Ovary (tissue), 3 donors: ENCODE measurements around the gene JHY.

ENCODE experiments used
- POLR2A ChIP-seq: fragments of 450-650 bp; IDR thresholded peaks from one replicate; pipeline ENCODE4 v1.6.1; 2017; ENCODE audit warnings: antibody characterized with exemption, mild to moderate bottlenecking, moderate library complexity
- TF ChIP-seq, protein P1 (sequence below), 3 donors: fragments of 450-650 bp in 2 of 3; fragments of 200-600 bp in 1 of 3; IDR thresholded peaks; one replicate each; pipeline versions ENCODE4 v1.5.1 to v1.8.0; 2016 to 2022; ENCODE audit warnings: antibody characterized with exemption in 3 of 3, mild to moderate bottlenecking in 1 of 3
- donor health status: DM: no; HTN: no; CAD: no.

DNA sequence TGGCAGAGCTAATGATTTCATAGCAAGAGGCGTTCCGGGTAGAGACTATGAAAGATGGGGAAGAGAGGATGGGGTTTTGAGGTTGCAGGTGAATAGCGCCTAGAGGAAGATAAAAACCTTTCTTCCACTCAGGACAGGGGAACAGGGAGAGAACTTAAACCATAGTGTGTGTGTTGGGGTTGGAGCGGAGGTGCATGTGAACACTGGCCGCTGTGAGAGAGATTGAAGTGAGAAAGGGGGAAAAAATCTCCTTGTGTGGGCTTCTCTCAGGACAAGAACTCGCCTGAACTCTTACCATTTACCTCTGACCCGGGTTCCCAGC is 95.7 kb downstream of the JHY start:
- TF ChIP-seq, protein P1, sequence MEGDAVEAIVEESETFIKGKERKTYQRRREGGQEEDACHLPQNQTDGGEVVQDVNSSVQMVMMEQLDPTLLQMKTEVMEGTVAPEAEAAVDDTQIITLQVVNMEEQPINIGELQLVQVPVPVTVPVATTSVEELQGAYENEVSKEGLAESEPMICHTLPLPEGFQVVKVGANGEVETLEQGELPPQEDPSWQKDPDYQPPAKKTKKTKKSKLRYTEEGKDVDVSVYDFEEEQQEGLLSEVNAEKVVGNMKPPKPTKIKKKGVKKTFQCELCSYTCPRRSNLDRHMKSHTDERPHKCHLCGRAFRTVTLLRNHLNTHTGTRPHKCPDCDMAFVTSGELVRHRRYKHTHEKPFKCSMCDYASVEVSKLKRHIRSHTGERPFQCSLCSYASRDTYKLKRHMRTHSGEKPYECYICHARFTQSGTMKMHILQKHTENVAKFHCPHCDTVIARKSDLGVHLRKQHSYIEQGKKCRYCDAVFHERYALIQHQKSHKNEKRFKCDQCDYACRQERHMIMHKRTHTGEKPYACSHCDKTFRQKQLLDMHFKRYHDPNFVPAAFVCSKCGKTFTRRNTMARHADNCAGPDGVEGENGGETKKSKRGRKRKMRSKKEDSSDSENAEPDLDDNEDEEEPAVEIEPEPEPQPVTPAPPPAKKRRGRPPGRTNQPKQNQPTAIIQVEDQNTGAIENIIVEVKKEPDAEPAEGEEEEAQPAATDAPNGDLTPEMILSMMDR (IDR thresholded peaks at IDR 0.05): no peak
- no peak for TF ChIP-seq POLR2A
